ENCODE data around the gene TMC6.

Gene TMC6

GRCh38 chr17:78166416-78166815, 37.9 kb upstream of the TMC6 start:
- DNase-seq (ENCODE audit: low read depth, low spot score): no peak
- in situ Hi-C loops (cut with HindIII; ENCODE audit: low sequenced_read_pairs): no loop called here
- no peak for TF ChIP-seq CTCF (IDR thresholded peaks at IDR 0.05; ENCODE audit: low read depth, low read length)
- H3K4me3 ChIP-seq (ENCODE audit: low read depth, low read length): no peak overlapping the region

- DNase-seq (ENCODE audit: low read depth, low spot score): no peak
- no peak for TF ChIP-seq CTCF (IDR thresholded peaks at IDR 0.05; ENCODE audit: low read depth, low read length)
- in situ Hi-C loops (cut with HindIII; ENCODE audit: low sequenced_read_pairs): no loop called here
- no peak overlapping the region for H3K4me3 ChIP-seq (ENCODE audit: low read depth, low read length)
Measured at GRCh38 chr17:78164748-78165607, 36.4 kb upstream of the TMC6 start.

GRCh38 chr17:78163881-78164747, 35.6 kb upstream of the TMC6 start:
- no peak for DNase-seq (ENCODE audit: low read depth, low spot score)
- TF ChIP-seq CTCF (IDR thresholded peaks at IDR 0.05; ENCODE audit: low read depth, low read length): no peak
- H3K4me3 ChIP-seq (ENCODE audit: low read depth, low read length): no peak overlapping the region
- in situ Hi-C loops (cut with HindIII; ENCODE audit: low sequenced_read_pairs): no loop called here

- no peak overlapping the region for H3K4me3 ChIP-seq (ENCODE audit: low read depth, low read length)
- in situ Hi-C loops (cut with HindIII; ENCODE audit: low sequenced_read_pairs): no loop called here
- DNase-seq (ENCODE audit: low read depth, low spot score): peak; percentile 48
- no peak for TF ChIP-seq CTCF (IDR thresholded peaks at IDR 0.05; ENCODE audit: low read depth, low read length)
Measured at GRCh38 chr17:78159575-78160158, 31.1 kb upstream of the TMC6 start.

GRCh38 chr17:78154903-78155811, 26.6 kb upstream of the TMC6 start:
- no peak overlapping the region for H3K4me3 ChIP-seq (ENCODE audit: low read depth, low read length)
- DNase-seq (ENCODE audit: low read depth, low spot score): no peak
- TF ChIP-seq CTCF (IDR thresholded peaks at IDR 0.05; ENCODE audit: low read depth, low read length): no peak
- in situ Hi-C loops (cut with HindIII; ENCODE audit: low sequenced_read_pairs): no loop called here
